B cell (primary cell): ENCODE measurements around the gene SELENOP. TPM values are rescaled to one million over a fixed set of nuclear protein-coding genes. Genes with fewer than 3 reads are reported as not detected.

Experiments used
- ATAC-seq: fragments of 200-7000 bp; cut with Tn5 transposase; one replicate; pipeline ENCODE4 v1.10.0; 2021; ENCODE audit warnings: low read depth, mild to moderate bottlenecking, moderate number of reproducible peaks, moderate library complexity
- CTCF ChIA-PET: fragments of 350-600 bp; sonication (Branson Sonifier 250); formaldehyde crosslinking; loops from one replicate; lab custom pipeline; 2021; ENCODE audit warnings: antibody characterized with exemption, inconsistent platforms; lab: Charles Lee
- POLR2A ChIA-PET: fragments of 350-600 bp; sonication (Branson Sonifier 250); formaldehyde crosslinking; loops from one replicate; lab custom pipeline; 2021; ENCODE audit warnings: antibody characterized with exemption; lab: Charles Lee
- DNase-seq: peaks from one replicate; pipeline ENCODE4 v3.0.0; 2013
- H2AFZ ChIP-seq: 2 replicates; pipeline ENCODE4 v1.6.1; 2012; ENCODE audit warnings: mild to moderate bottlenecking, low read depth, low read length; ENCODE audit not compliant: insufficient read depth, poor library complexity, severe bottlenecking
- H3K27ac ChIP-seq, 2 donors: 1 replicate in 1 of 2; 2 replicates in 1 of 2; pipeline ENCODE4 v1.5.1; 2012 to 2013; ENCODE audit warnings: low read length in 2 of 2, mild to moderate bottlenecking in 2 of 2, moderate library complexity in 1 of 2
- H3K27me3 ChIP-seq, 4 experiments: fragments of 200-600 bp in 1 of 4; sonication (generic) in 1 of 4; replicated peaks in 1 of 4; 1 replicate in 2 of 4; 2 replicates in 2 of 4; pipeline versions ENCODE4 v1.6.1 to v1.7.0; 2013 to 2016; ENCODE audit warnings: low read length in 3 of 4, mild to moderate bottlenecking in 2 of 4, mixed read lengths in 1 of 4, moderate library complexity in 1 of 4; ENCODE audit not compliant: insufficient read depth in 4 of 4, control insufficient read depth in 3 of 4; ENCODE audit errors: control extremely low read depth in 1 of 4
- H3K36me3 ChIP-seq, 2 experiments: replicated peaks in 1 of 2; 1 replicate in 1 of 2; 2 replicates in 1 of 2; pipeline versions ENCODE4 v1.6.1 to v1.7.1; 2013; ENCODE audit warnings: low read length in 1 of 2; ENCODE audit not compliant: insufficient read depth in 2 of 2, control insufficient read depth in 1 of 2; ENCODE audit errors: control extremely low read depth in 1 of 2, extremely low read depth in 1 of 2
- H3K4me1 ChIP-seq, 2 donors: fragments of 200-600 bp in 1 of 2; sonication (generic) in 1 of 2; 1 replicate in 1 of 2; 2 replicates in 1 of 2; pipeline versions ENCODE4 v1.5.1 to v1.6.1; 2013 to 2017; ENCODE audit warnings: low read length in 2 of 2; ENCODE audit not compliant: control insufficient read depth in 2 of 2, insufficient read depth in 2 of 2
- H3K4me2 ChIP-seq: replicated peaks from 2 replicates; pipeline ENCODE3; 2012; ENCODE audit warnings: mild to moderate bottlenecking, low read depth, low read length; ENCODE audit not compliant: poor library complexity, severe bottlenecking
- H3K4me3 ChIP-seq, 5 experiments: fragments of 200-600 bp in 1 of 5; sonication (generic) in 1 of 5; 1 replicate in 3 of 5; 2 replicates in 2 of 5; pipeline versions ENCODE4 v1.5.1 to v1.7.0; 2011 to 2016; ENCODE audit warnings: low read length in 4 of 5, mild to moderate bottlenecking in 4 of 5, low read depth in 2 of 5, control low read depth in 1 of 5, moderate library complexity in 1 of 5; ENCODE audit not compliant: insufficient read depth in 1 of 5; ENCODE audit errors: control extremely low read depth in 1 of 5, extremely low read depth in 1 of 5
- H3K79me2 ChIP-seq: fragments of 200-600 bp; sonication (generic); one replicate; pipeline ENCODE4 v1.6.0; 2016; ENCODE audit warnings: low read length; ENCODE audit not compliant: control insufficient read depth, insufficient read depth
- H3K9ac ChIP-seq: fragments of 200-600 bp; sonication (generic); 2 replicates; pipeline ENCODE4 v1.6.1; 2017; ENCODE audit warnings: mild to moderate bottlenecking, low read length, moderate library complexity
- H3K9me3 ChIP-seq, 3 donors: one replicate each; pipeline versions ENCODE4 v1.6.1 to v1.7.1; 2013; ENCODE audit warnings: low read length in 2 of 3; ENCODE audit not compliant: control insufficient read depth in 2 of 3, insufficient read depth in 1 of 3; ENCODE audit errors: control extremely low read depth in 1 of 3
- H4K20me1 ChIP-seq: 2 replicates; pipeline ENCODE4 v1.6.0; 2012; ENCODE audit warnings: mild to moderate bottlenecking, low read length; ENCODE audit not compliant: insufficient read depth, control insufficient read depth, poor library complexity, severe bottlenecking
- H3K27ac Mint-ChIP-seq: one replicate; pipeline ENCODE4 v1.8.0; 2021; ENCODE audit warnings: mixed read lengths
- H3K27me3 Mint-ChIP-seq: one replicate; pipeline ENCODE4 v1.8.0; 2021; ENCODE audit warnings: mixed read lengths
- H3K4me1 Mint-ChIP-seq: one replicate; pipeline ENCODE4 v1.8.0; 2021; ENCODE audit warnings: mixed read lengths
- H3K4me3 Mint-ChIP-seq: one replicate; pipeline ENCODE4 v1.8.0; 2021; ENCODE audit warnings: mixed read lengths
- H3K9me3 Mint-ChIP-seq: one replicate; pipeline ENCODE4 v1.8.0; 2022; ENCODE audit warnings: mixed read lengths; ENCODE audit not compliant: insufficient read depth
- EZH2 ChIP-seq: IDR thresholded peaks from 2 replicates; pipeline ENCODE4 v1.6.1; 2012; ENCODE audit warnings: borderline replicate concordance, low read depth, mild to moderate bottlenecking, moderate library complexity, low read length; ENCODE audit not compliant: insufficient read depth, poor library complexity, severe bottlenecking
- WGBS: methylation state at CpG from one replicate; pipeline ENCODE4 v1.1.5; 2013; ENCODE audit warnings: missing lambda C conversion rate; ENCODE audit not compliant: insufficient coverage; 5-methylcytosine and 5-hydroxymethylcytosine counted together
- intact Hi-C: fragments of 100-400 bp; cut with micrococcal nuclease; formaldehyde crosslinking; loops from one replicate; pipeline ENCODE4 v1.10.0; 2022
- polyA plus RNA-seq: library from polyadenylated mRNA; depleted of rRNA; stranded (reverse); fragments of >200 nt; gene quantifications from 2 replicates; pipeline ENCODE4 v1.2.3, GENCODE V29; 2012
- total RNA-seq, 2 donors: library from RNA; stranded (reverse); fragments of 120-200 nt in 1 of 2; gene quantifications; 1 replicate in 1 of 2; 2 replicates in 1 of 2; pipeline versions ENCODE4 v1.2.3 to v1.2.4, GENCODE V29; 2013 to 2022
- TF ChIP-seq, protein P1 (sequence below): fragments of 200-600 bp; IDR thresholded peaks from one replicate; pipeline ENCODE4 v1.8.0; 2022; ENCODE audit warnings: antibody characterized with exemption, mild to moderate bottlenecking

SELENOP gene
- total and polyA plus RNA-seq, 2 donors (not counting 1 experiment from before 2014, with no cell fraction given): 0.12 TPM; not detected in 1

DNA sequence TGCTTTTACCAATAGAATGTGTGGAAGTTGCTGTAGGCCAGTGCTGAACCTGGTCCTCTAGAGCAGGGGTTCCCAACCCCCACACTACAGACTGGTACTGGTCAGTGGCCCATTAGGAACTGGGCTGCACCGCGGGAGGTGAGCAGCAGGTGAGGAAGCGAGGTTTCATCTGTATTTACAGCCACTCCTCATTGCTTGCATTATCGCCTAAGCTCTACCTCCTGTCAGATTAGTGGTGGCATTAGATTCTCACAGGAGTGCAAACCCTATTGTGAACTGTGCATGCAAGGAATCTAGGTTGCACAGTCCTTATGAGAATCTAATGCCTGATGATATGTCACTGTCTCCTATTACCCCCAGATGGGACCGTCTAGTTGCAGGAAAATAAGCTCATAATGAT lies 61.2 kb downstream of the SELENOP start:
- WGBS: 100% methylated on average over 1 of the region's 5 CpGs

More for the DNA sequence above, 61.2 kb downstream of the SELENOP start:
- POLR2A ChIA-PET: no interaction called here
- H3K4me2 ChIP-seq: no peak overlapping the region
- Mint-ChIP-seq H3K27me3 (no peaks in the 10 kb centered on the region), H3K9me3 (no peaks in the 10 kb centered on the region), H3K4me3 (no peak overlapping the region), H3K4me1 (no peaks in the 10 kb centered on the region), H3K27ac (no peak overlapping the region)
- H4K20me1 ChIP-seq: no peaks in the 10 kb centered on the region
- ATAC-seq (no peak), DNase-seq (no peak)
- TF ChIP-seq, protein P1, sequence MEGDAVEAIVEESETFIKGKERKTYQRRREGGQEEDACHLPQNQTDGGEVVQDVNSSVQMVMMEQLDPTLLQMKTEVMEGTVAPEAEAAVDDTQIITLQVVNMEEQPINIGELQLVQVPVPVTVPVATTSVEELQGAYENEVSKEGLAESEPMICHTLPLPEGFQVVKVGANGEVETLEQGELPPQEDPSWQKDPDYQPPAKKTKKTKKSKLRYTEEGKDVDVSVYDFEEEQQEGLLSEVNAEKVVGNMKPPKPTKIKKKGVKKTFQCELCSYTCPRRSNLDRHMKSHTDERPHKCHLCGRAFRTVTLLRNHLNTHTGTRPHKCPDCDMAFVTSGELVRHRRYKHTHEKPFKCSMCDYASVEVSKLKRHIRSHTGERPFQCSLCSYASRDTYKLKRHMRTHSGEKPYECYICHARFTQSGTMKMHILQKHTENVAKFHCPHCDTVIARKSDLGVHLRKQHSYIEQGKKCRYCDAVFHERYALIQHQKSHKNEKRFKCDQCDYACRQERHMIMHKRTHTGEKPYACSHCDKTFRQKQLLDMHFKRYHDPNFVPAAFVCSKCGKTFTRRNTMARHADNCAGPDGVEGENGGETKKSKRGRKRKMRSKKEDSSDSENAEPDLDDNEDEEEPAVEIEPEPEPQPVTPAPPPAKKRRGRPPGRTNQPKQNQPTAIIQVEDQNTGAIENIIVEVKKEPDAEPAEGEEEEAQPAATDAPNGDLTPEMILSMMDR: no peak
- no peak for TF ChIP-seq EZH2
- H3K79me2 ChIP-seq: no peaks in the 10 kb centered on the region
- intact Hi-C loops: no loop called here
- H3K4me1 ChIP-seq: no peaks in the 10 kb centered on the region
- no peak overlapping the region for H3K9ac ChIP-seq
- no peak overlapping the region for H3K27ac ChIP-seq
- H3K4me3 ChIP-seq: no peak overlapping the region
- no peaks in the 10 kb centered on the region for H3K36me3 ChIP-seq
- H2AFZ ChIP-seq: no peak overlapping the region
- no peaks in the 10 kb centered on the region for H3K9me3 ChIP-seq
- CTCF ChIA-PET: interaction anchor here (0.8 kb wide), 1 partner anchor 139 kb away, joined by 3 read pairs; no protein-coding TSS in a partner anchor
- no peaks in the 10 kb centered on the region for H3K27me3 ChIP-seq

Other genes with a start within 250 kb of the SELENOP start
- 4.2 and 4.8 TPM in 2 replicates for gene CCDC152, start 55.1 kb downstream of the SELENOP start, total RNA-seq
- gene CCDC152, start 55.1 kb downstream of the SELENOP start, polyA plus RNA-seq: 0.92 and 1.0 TPM in 2 replicates
- 19.3 and 20.0 TPM in 2 replicates for gene ANXA2R, start 228.4 kb upstream of the SELENOP start, total RNA-seq
- gene ANXA2R, start 228.4 kb upstream of the SELENOP start, polyA plus RNA-seq: 50.4 and 54.1 TPM in 2 replicates